ENCODE measurements around the gene MACROD2. TPM values are rescaled to one million over a fixed set of nuclear protein-coding genes. Genes with fewer than 3 reads are reported as not detected.

Gene MACROD2
- polyA plus RNA-seq, 1 donor (not counting 4 experiments of a cell fraction or from before 2014, with no cell fraction given): 0.71 TPM

GRCh38 chr20:15310361-15310760 is 1315.0 kb downstream of the MACROD2 start:
- Histone ChIP-seq H3K4me2 (ENCODE audit: control insufficient read depth, extremely low read depth, insufficient read depth, low read depth, low read length) (no peak overlapping the region), H4K20me1 (ENCODE audit: control insufficient read depth, extremely low read depth, insufficient read depth, low read length) (no peaks in the 10 kb centered on the region), H3K9me1 (ENCODE audit: control insufficient read depth, extremely low read depth, insufficient read depth, low read length) (no peaks in the 10 kb centered on the region), H3K4me1 (ENCODE audit: control insufficient read depth, extremely low read depth, insufficient read depth, low read length) (no peaks in the 10 kb centered on the region), H2AFZ (ENCODE audit: control insufficient read depth, low read length) (peak overlapping the region; percentile 63), H3K27ac (ENCODE audit: control insufficient read depth, insufficient read depth, low read length) (no peak overlapping the region), H3K36me3 (ENCODE audit: control insufficient read depth in 2 of 2, extremely low read depth in 1 of 2, insufficient read depth in 2 of 2, low read length in 2 of 2) (no peaks in the 10 kb centered on the region), H3K4me3 (ENCODE audit: control insufficient read depth in 2 of 3, extremely low read depth in 1 of 3, insufficient read depth in 2 of 3, low read depth in 1 of 3, low read length in 3 of 3) (no peak overlapping the region), H3K79me2 (ENCODE audit: control insufficient read depth, insufficient read depth, low read length) (no peaks in the 10 kb centered on the region), H3K9me3 (ENCODE audit: control insufficient read depth, low read depth, low read length) (no peaks in the 10 kb centered on the region), H3K9ac (ENCODE audit: control insufficient read depth, extremely low read depth, insufficient read depth, low read length) (no peak overlapping the region), H3K27me3 (ENCODE audit: control insufficient read depth, extremely low read depth, insufficient read depth, low read length) (no peaks in the 10 kb centered on the region)
- FAIRE-seq: peak; percentile 46
- DNase-seq (ENCODE audit: low read depth, low spot score): no peak
- no peak for TF ChIP-seq EZH2 (IDR thresholded peaks at IDR 0.05; ENCODE audit: low read length)
- TF ChIP-seq, protein P1, sequence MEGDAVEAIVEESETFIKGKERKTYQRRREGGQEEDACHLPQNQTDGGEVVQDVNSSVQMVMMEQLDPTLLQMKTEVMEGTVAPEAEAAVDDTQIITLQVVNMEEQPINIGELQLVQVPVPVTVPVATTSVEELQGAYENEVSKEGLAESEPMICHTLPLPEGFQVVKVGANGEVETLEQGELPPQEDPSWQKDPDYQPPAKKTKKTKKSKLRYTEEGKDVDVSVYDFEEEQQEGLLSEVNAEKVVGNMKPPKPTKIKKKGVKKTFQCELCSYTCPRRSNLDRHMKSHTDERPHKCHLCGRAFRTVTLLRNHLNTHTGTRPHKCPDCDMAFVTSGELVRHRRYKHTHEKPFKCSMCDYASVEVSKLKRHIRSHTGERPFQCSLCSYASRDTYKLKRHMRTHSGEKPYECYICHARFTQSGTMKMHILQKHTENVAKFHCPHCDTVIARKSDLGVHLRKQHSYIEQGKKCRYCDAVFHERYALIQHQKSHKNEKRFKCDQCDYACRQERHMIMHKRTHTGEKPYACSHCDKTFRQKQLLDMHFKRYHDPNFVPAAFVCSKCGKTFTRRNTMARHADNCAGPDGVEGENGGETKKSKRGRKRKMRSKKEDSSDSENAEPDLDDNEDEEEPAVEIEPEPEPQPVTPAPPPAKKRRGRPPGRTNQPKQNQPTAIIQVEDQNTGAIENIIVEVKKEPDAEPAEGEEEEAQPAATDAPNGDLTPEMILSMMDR (optimal IDR thresholded peaks at IDR 0.05 in 1 of 3, IDR thresholded peaks at IDR 0.05 in 1 of 3, conservative IDR thresholded peaks at IDR 0.05 in 1 of 3; ENCODE audit: extremely low read depth in 1 of 3, insufficient read depth in 2 of 3, low read length in 3 of 3): no peak
- dilution Hi-C loops (cut with MboI; ENCODE audit: extremely low pct_ligation_motif_present, low sequenced_read_pairs): no loop called here

GRCh38 chr20:15316556-15316955 is 1321.2 kb downstream of the MACROD2 start:
- no peaks in the 10 kb centered on the region for H3K27me3 ChIP-seq (ENCODE audit: control insufficient read depth, extremely low read depth, insufficient read depth, low read length)
- H3K9me1 ChIP-seq (ENCODE audit: control insufficient read depth, extremely low read depth, insufficient read depth, low read length): no peaks in the 10 kb centered on the region
- no peaks in the 10 kb centered on the region for H4K20me1 ChIP-seq (ENCODE audit: control insufficient read depth, extremely low read depth, insufficient read depth, low read length)
- H3K9me3 ChIP-seq (ENCODE audit: control insufficient read depth, low read depth, low read length): no peaks in the 10 kb centered on the region
- H3K9ac ChIP-seq (ENCODE audit: control insufficient read depth, extremely low read depth, insufficient read depth, low read length): no peak overlapping the region
- H3K27ac ChIP-seq (ENCODE audit: control insufficient read depth, insufficient read depth, low read length): no peak overlapping the region
- no peak overlapping the region for H3K4me2 ChIP-seq (ENCODE audit: control insufficient read depth, extremely low read depth, insufficient read depth, low read depth, low read length)
- dilution Hi-C loops (cut with MboI; ENCODE audit: extremely low pct_ligation_motif_present, low sequenced_read_pairs): no loop called here
- DNase-seq (ENCODE audit: low read depth, low spot score) (no peak), FAIRE-seq (no peak)
- TF ChIP-seq, protein P1 (optimal IDR thresholded peaks at IDR 0.05 in 1 of 3, IDR thresholded peaks at IDR 0.05 in 1 of 3, conservative IDR thresholded peaks at IDR 0.05 in 1 of 3; ENCODE audit: extremely low read depth in 1 of 3, insufficient read depth in 2 of 3, low read length in 3 of 3): no peak
- no peak for TF ChIP-seq EZH2 (IDR thresholded peaks at IDR 0.05; ENCODE audit: low read length)
- no peak overlapping the region for H3K4me3 ChIP-seq (ENCODE audit: control insufficient read depth in 2 of 3, extremely low read depth in 1 of 3, insufficient read depth in 2 of 3, low read depth in 1 of 3, low read length in 3 of 3)
- no peak overlapping the region for H2AFZ ChIP-seq (ENCODE audit: control insufficient read depth, low read length)
- H3K4me1 ChIP-seq (ENCODE audit: control insufficient read depth, extremely low read depth, insufficient read depth, low read length): peaks cover 11% of the 10 kb centered on the region
- no peaks in the 10 kb centered on the region for H3K79me2 ChIP-seq (ENCODE audit: control insufficient read depth, insufficient read depth, low read length)
- no peaks in the 10 kb centered on the region for H3K36me3 ChIP-seq (ENCODE audit: control insufficient read depth in 2 of 2, extremely low read depth in 1 of 2, insufficient read depth in 2 of 2, low read length in 2 of 2)
